H1 (cell line): ENCODE data around the gene SV2A. TPM values are rescaled to one million over a fixed set of nuclear protein-coding genes. Genes with fewer than 3 reads are reported as not detected.

Source experiments
- FOSL1 ChIP-seq: IDR thresholded peaks from 2 replicates; pipeline ENCODE4 v1.6.1; 2011; ENCODE audit warnings: mild to moderate bottlenecking, low read depth, low read length, moderate library complexity; ENCODE audit not compliant: insufficient read depth
- NANOG ChIP-seq: IDR thresholded peaks from 2 replicates; pipeline ENCODE4 v1.6.1; 2011; ENCODE audit warnings: low read length, low read depth, mild to moderate bottlenecking, inconsistent platforms; ENCODE audit not compliant: insufficient read depth, poor library complexity, severe bottlenecking
- POLR2A ChIP-seq, 2 experiments: IDR thresholded peaks; 1 replicate in 1 of 2; 2 replicates in 1 of 2; pipeline ENCODE4 v1.6.1; 2011; ENCODE audit warnings: low read depth in 2 of 2, low read length in 2 of 2, mild to moderate bottlenecking in 2 of 2; ENCODE audit errors: control extremely low read depth in 1 of 2
- SIN3A ChIP-seq, 2 experiments: IDR thresholded peaks in 1 of 2; conservative IDR thresholded peaks in 1 of 2; 2 replicates each; pipeline ENCODE4 v1.6.1; 2011 to 2012; ENCODE audit warnings: low read length in 2 of 2, improper control_type of control experiment in 1 of 2, low read depth in 1 of 2, mild to moderate bottlenecking in 1 of 2
- SRF ChIP-seq: IDR thresholded peaks from 2 replicates; pipeline ENCODE4 v1.6.1; 2011; ENCODE audit warnings: mild to moderate bottlenecking, low read depth, low read length, moderate library complexity
- polyA plus RNA-seq, 7 experiments: library from polyadenylated mRNA; depleted of rRNA in 3 of 7; stranded (reverse) in 5 of 7; unstranded in 2 of 7; fragments of >200 nt in 5 of 7; fragments of 200-250 nt in 2 of 7; gene quantifications; 1 replicate in 5 of 7; 2 replicates in 1 of 7; 4 replicates in 1 of 7; pipeline versions ENCODE4 v1.2.1 to v1.2.3, GENCODE V29; 2011 to 2013; ENCODE audit warnings: missing spikeins in 2 of 7, mixed read lengths in 2 of 7
- total RNA-seq: library from RNA; stranded (reverse); fragmentation: NEBNext Ultra II Directional; extraction: Animal tissue kit (Norgen Biotek cat#: 25700); gene quantifications from 2 replicates; pipeline ENCODE4 v1.2.1, GENCODE V29; 2021
- TF ChIP-seq, protein P1 (sequence below): fragments of 300-600 bp; sonication (generic); IDR thresholded peaks from 2 replicates; pipeline ENCODE4 v1.7.1; 2012; ENCODE audit warnings: low read length, moderate library complexity, mild to moderate bottlenecking, inconsistent platforms; ENCODE audit not compliant: insufficient replicate concordance
- TF ChIP-seq, protein P2 (sequence below): IDR thresholded peaks from 2 replicates; pipeline ENCODE4 v1.6.1; 2011; ENCODE audit warnings: low read depth, mild to moderate bottlenecking, low read length; ENCODE audit not compliant: insufficient read depth
- TF ChIP-seq, protein P3 (sequence below): IDR thresholded peaks from 2 replicates; pipeline ENCODE4 v1.6.1; 2011; ENCODE audit warnings: low read length, improper control_type of control experiment

The SV2A gene
- total and polyA plus RNA-seq, 2 of the 8 experiments (the other 6 are each of a cell fraction or from before 2014, with no cell fraction given): 41.8 to 51.8 TPM

DNA sequence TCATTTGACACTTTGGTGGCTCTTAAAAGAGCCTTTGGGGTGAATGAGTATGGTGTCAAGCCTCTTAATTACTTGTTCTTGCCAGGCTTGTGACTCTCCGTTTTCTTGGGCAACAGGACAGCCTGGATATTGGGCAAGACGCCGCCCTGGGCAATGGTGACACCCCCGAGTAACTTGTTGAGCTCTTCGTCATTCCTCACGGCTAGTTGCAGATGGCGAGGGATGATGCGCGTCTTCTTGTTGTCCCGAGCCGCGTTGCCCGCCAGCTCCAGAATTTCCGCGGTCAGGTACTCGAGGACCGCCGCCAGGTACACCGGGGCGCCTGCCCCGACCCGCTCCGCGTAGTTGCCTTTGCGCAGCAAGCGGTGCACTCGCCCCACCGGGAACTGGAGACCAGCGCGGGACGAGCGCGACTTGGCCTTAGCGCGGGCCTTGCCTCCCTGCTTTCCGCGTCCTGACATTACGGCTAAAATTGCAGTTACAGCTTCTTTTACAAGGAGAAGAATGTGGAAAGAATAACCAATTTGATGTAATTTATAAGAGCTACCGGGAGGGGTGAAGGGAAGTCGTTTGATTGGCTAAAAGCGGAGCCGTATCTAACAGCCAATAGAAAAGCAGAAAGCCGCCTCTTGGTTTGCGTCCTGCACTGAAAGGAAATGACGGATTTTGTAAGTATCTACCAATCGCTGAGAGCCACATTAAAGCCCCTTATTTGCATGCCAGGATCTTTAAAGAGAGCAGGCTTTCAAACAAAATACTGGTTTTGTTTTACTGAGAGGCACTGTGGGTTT lies 30.0 kb downstream of the SV2A start (continued):
- TF ChIP-seq, protein P1, sequence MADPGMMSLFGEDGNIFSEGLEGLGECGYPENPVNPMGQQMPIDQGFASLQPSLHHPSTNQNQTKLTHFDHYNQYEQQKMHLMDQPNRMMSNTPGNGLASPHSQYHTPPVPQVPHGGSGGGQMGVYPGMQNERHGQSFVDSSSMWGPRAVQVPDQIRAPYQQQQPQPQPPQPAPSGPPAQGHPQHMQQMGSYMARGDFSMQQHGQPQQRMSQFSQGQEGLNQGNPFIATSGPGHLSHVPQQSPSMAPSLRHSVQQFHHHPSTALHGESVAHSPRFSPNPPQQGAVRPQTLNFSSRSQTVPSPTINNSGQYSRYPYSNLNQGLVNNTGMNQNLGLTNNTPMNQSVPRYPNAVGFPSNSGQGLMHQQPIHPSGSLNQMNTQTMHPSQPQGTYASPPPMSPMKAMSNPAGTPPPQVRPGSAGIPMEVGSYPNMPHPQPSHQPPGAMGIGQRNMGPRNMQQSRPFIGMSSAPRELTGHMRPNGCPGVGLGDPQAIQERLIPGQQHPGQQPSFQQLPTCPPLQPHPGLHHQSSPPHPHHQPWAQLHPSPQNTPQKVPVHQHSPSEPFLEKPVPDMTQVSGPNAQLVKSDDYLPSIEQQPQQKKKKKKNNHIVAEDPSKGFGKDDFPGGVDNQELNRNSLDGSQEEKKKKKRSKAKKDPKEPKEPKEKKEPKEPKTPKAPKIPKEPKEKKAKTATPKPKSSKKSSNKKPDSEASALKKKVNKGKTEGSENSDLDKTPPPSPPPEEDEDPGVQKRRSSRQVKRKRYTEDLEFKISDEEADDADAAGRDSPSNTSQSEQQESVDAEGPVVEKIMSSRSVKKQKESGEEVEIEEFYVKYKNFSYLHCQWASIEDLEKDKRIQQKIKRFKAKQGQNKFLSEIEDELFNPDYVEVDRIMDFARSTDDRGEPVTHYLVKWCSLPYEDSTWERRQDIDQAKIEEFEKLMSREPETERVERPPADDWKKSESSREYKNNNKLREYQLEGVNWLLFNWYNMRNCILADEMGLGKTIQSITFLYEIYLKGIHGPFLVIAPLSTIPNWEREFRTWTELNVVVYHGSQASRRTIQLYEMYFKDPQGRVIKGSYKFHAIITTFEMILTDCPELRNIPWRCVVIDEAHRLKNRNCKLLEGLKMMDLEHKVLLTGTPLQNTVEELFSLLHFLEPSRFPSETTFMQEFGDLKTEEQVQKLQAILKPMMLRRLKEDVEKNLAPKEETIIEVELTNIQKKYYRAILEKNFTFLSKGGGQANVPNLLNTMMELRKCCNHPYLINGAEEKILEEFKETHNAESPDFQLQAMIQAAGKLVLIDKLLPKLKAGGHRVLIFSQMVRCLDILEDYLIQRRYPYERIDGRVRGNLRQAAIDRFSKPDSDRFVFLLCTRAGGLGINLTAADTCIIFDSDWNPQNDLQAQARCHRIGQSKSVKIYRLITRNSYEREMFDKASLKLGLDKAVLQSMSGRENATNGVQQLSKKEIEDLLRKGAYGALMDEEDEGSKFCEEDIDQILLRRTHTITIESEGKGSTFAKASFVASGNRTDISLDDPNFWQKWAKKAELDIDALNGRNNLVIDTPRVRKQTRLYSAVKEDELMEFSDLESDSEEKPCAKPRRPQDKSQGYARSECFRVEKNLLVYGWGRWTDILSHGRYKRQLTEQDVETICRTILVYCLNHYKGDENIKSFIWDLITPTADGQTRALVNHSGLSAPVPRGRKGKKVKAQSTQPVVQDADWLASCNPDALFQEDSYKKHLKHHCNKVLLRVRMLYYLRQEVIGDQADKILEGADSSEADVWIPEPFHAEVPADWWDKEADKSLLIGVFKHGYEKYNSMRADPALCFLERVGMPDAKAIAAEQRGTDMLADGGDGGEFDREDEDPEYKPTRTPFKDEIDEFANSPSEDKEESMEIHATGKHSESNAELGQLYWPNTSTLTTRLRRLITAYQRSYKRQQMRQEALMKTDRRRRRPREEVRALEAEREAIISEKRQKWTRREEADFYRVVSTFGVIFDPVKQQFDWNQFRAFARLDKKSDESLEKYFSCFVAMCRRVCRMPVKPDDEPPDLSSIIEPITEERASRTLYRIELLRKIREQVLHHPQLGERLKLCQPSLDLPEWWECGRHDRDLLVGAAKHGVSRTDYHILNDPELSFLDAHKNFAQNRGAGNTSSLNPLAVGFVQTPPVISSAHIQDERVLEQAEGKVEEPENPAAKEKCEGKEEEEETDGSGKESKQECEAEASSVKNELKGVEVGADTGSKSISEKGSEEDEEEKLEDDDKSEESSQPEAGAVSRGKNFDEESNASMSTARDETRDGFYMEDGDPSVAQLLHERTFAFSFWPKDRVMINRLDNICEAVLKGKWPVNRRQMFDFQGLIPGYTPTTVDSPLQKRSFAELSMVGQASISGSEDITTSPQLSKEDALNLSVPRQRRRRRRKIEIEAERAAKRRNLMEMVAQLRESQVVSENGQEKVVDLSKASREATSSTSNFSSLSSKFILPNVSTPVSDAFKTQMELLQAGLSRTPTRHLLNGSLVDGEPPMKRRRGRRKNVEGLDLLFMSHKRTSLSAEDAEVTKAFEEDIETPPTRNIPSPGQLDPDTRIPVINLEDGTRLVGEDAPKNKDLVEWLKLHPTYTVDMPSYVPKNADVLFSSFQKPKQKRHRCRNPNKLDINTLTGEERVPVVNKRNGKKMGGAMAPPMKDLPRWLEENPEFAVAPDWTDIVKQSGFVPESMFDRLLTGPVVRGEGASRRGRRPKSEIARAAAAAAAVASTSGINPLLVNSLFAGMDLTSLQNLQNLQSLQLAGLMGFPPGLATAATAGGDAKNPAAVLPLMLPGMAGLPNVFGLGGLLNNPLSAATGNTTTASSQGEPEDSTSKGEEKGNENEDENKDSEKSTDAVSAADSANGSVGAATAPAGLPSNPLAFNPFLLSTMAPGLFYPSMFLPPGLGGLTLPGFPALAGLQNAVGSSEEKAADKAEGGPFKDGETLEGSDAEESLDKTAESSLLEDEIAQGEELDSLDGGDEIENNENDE: peak; percentile 95
- TF ChIP-seq, protein P2, sequence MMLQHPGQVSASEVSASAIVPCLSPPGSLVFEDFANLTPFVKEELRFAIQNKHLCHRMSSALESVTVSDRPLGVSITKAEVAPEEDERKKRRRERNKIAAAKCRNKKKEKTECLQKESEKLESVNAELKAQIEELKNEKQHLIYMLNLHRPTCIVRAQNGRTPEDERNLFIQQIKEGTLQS: no peak
- TF ChIP-seq NANOG: no peak
- TF ChIP-seq FOSL1: no peak
- TF ChIP-seq POLR2A (IDR thresholded peaks at IDR 0.05; ENCODE audit: control extremely low read depth in 1 of 2, low read depth in 2 of 2, low read length in 2 of 2): peak; percentile 88 to 97
- TF ChIP-seq SIN3A (conservative IDR thresholded peaks at IDR 0.05 in 1 of 2, IDR thresholded peaks at IDR 0.05 in 1 of 2; ENCODE audit: low read depth in 1 of 2, low read length in 2 of 2): no peak; a peak in 1 of 4 replicates
- no peak for TF ChIP-seq SRF
- TF ChIP-seq, protein P3, sequence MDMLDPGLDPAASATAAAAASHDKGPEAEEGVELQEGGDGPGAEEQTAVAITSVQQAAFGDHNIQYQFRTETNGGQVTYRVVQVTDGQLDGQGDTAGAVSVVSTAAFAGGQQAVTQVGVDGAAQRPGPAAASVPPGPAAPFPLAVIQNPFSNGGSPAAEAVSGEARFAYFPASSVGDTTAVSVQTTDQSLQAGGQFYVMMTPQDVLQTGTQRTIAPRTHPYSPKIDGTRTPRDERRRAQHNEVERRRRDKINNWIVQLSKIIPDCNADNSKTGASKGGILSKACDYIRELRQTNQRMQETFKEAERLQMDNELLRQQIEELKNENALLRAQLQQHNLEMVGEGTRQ: no peak
